Spinal cord (tissue), 10 donors: ENCODE results near the gene GPC6. TPM values are rescaled to one million over a fixed set of nuclear protein-coding genes. Genes with fewer than 3 reads are reported as not detected.

Experiments used
- DNase-seq, 6 donors: peaks; one replicate each; pipeline versions ENCODE4 v3.0.0 to v3.0.0-alpha.2; 2013 to 2015; ENCODE audit warnings: low spot score in 6 of 6, low read depth in 4 of 6
- H3K27ac ChIP-seq: one replicate; pipeline ENCODE4 v1.5.1; 2013; ENCODE audit warnings: low read depth, low read length, control low read depth
- H3K27me3 ChIP-seq: one replicate; pipeline ENCODE4 v1.6.1; 2013; ENCODE audit warnings: low read length; ENCODE audit not compliant: control insufficient read depth, insufficient read depth
- H3K36me3 ChIP-seq: one replicate; pipeline ENCODE4 v1.6.1; 2013; ENCODE audit warnings: low read length; ENCODE audit not compliant: control insufficient read depth, insufficient read depth
- H3K4me1 ChIP-seq: one replicate; pipeline ENCODE4 v1.6.1; 2013; ENCODE audit warnings: low read length; ENCODE audit not compliant: control insufficient read depth, insufficient read depth
- H3K4me3 ChIP-seq: one replicate; pipeline ENCODE4 v1.5.1; 2013; ENCODE audit warnings: low read depth, low read length, control low read depth
- H3K9me3 ChIP-seq: one replicate; pipeline ENCODE4 v1.6.1; 2013; ENCODE audit warnings: low read length; ENCODE audit not compliant: control insufficient read depth, insufficient read depth
- WGBS: methylation state at CpG from one replicate; pipeline ENCODE4 v1.1.5; 2013; ENCODE audit warnings: missing lambda C conversion rate; ENCODE audit not compliant: insufficient coverage; 5-methylcytosine and 5-hydroxymethylcytosine counted together
- polyA plus RNA-seq, 2 donors: library from polyadenylated mRNA; unstranded; fragments of 120-200 nt; gene quantifications; one replicate each; pipeline ENCODE4 v1.2.1, GENCODE V29; 2013; ENCODE audit not compliant: insufficient read length in 2 of 2
- total RNA-seq, 2 donors: library from RNA; depleted of rRNA in 1 of 2; stranded (reverse); fragments of 120-200 nt in 1 of 2; fragments of >200 nt in 1 of 2; gene quantifications; one replicate each; pipeline versions ENCODE4 v1.2.3 to v1.2.4, GENCODE V29; 2013 to 2014
- donor health status: healthy.

Gene GPC6
- total and polyA plus RNA-seq, 4 donors, result 19.8 to 109 (median 46.0) TPM

- H3K9me3 ChIP-seq, result no peaks in the 10 kb centered on the region
- no peaks in the 10 kb centered on the region for H3K36me3 ChIP-seq
- no peak overlapping the region for H3K4me3 ChIP-seq
- H3K4me1 ChIP-seq, result no peaks in the 10 kb centered on the region
- no peaks in the 10 kb centered on the region for H3K27me3 ChIP-seq
- no CpG with 5 or more reads among the region's 4 CpGs for WGBS
- H3K27ac ChIP-seq, result no peak overlapping the region
- DNase-seq, result no peak
Observed at GRCh38 chr13:93455861-93456260, 229.3 kb downstream of the GPC6 start.

GRCh38 chr13:93460005-93460404 lies 233.4 kb downstream of the GPC6 start:
- H3K4me3 ChIP-seq, result no peak overlapping the region
- no peaks in the 10 kb centered on the region for H3K9me3 ChIP-seq
- no peaks in the 10 kb centered on the region for H3K27me3 ChIP-seq
- H3K27ac ChIP-seq, result no peak overlapping the region
- no peak for DNase-seq
- no peaks in the 10 kb centered on the region for H3K4me1 ChIP-seq
- no peaks in the 10 kb centered on the region for H3K36me3 ChIP-seq

- Histone ChIP-seq H3K9me3 (no peaks in the 10 kb centered on the region), H3K27ac (no peak overlapping the region), H3K4me1 (no peaks in the 10 kb centered on the region), H3K4me3 (no peak overlapping the region), H3K36me3 (no peaks in the 10 kb centered on the region), H3K27me3 (no peaks in the 10 kb centered on the region)
- no CpG with 5 or more reads among the region's 3 CpGs for WGBS
- no peak for DNase-seq
Observed at GRCh38 chr13:93462151-93462550, 235.5 kb downstream of the GPC6 start.

- no peak overlapping the region for H3K27ac ChIP-seq
- no peaks in the 10 kb centered on the region for H3K9me3 ChIP-seq
- no peaks in the 10 kb centered on the region for H3K4me1 ChIP-seq
- WGBS, result 100% methylated on average over 1 of the region's 3 CpGs
- DNase-seq, result no peak
- H3K4me3 ChIP-seq, result no peak overlapping the region
- H3K27me3 ChIP-seq, result no peaks in the 10 kb centered on the region
- no peaks in the 10 kb centered on the region for H3K36me3 ChIP-seq
Observed at GRCh38 chr13:93466502-93467036, 240.0 kb downstream of the GPC6 start.

GRCh38 chr13:93467175-93467574 lies 240.6 kb downstream of the GPC6 start:
- no peak overlapping the region for H3K27ac ChIP-seq
- no peaks in the 10 kb centered on the region for H3K27me3 ChIP-seq
- 75% methylated on average over 1 of the region's 2 CpGs for WGBS
- DNase-seq, result no peak
- H3K4me1 ChIP-seq, result no peaks in the 10 kb centered on the region
- H3K4me3 ChIP-seq, result no peak overlapping the region
- H3K9me3 ChIP-seq, result no peaks in the 10 kb centered on the region
- H3K36me3 ChIP-seq, result no peaks in the 10 kb centered on the region

GRCh38 chr13:93468433-93468832 lies 241.8 kb downstream of the GPC6 start:
- no CpG with 5 or more reads among the region's 1 CpG for WGBS

GRCh38 chr13:93472296-93472695 lies 245.7 kb downstream of the GPC6 start:
- H3K4me1 ChIP-seq, result no peaks in the 10 kb centered on the region
- H3K9me3 ChIP-seq, result peaks cover 3% of the 10 kb centered on the region
- WGBS, result 80% methylated on average over 7 of the region's 7 CpGs
- no peak overlapping the region for H3K4me3 ChIP-seq
- no peak for DNase-seq
- no peaks in the 10 kb centered on the region for H3K27me3 ChIP-seq
- H3K36me3 ChIP-seq, result no peaks in the 10 kb centered on the region
- no peak overlapping the region for H3K27ac ChIP-seq

More at GRCh38 chr13:93468433-93468832, 241.8 kb downstream of the GPC6 start:
- Histone ChIP-seq H3K9me3 (peaks cover 3% of the 10 kb centered on the region), H3K27me3 (no peaks in the 10 kb centered on the region), H3K4me3 (no peak overlapping the region), H3K36me3 (no peaks in the 10 kb centered on the region), H3K27ac (no peak overlapping the region), H3K4me1 (no peaks in the 10 kb centered on the region)
- DNase-seq, result no peak

- Histone ChIP-seq H3K27ac (no peak overlapping the region), H3K4me1 (no peaks in the 10 kb centered on the region), H3K27me3 (no peaks in the 10 kb centered on the region), H3K36me3 (no peaks in the 10 kb centered on the region), H3K4me3 (no peak overlapping the region), H3K9me3 (peaks cover 3% of the 10 kb centered on the region)
- no CpG with 5 or more reads among the region's 1 CpG for WGBS
- DNase-seq, result no peak
Observed at GRCh38 chr13:93472814-93473296, 246.2 kb downstream of the GPC6 start.

- Histone ChIP-seq H3K27me3 (no peaks in the 10 kb centered on the region), H3K27ac (no peak overlapping the region), H3K4me1 (no peaks in the 10 kb centered on the region), H3K9me3 (peaks cover 3% of the 10 kb centered on the region), H3K4me3 (no peak overlapping the region), H3K36me3 (no peaks in the 10 kb centered on the region)
- 100% methylated on average over 1 of the region's 5 CpGs for WGBS
- DNase-seq, result no peak
Observed at GRCh38 chr13:93473441-93474270, 247.0 kb downstream of the GPC6 start.

- no peaks in the 10 kb centered on the region for H3K36me3 ChIP-seq
- H3K4me1 ChIP-seq, result no peaks in the 10 kb centered on the region
- peaks cover 3% of the 10 kb centered on the region for H3K9me3 ChIP-seq
- WGBS, result no CpG with 5 or more reads among the region's 8 CpGs
- no peak overlapping the region for H3K27ac ChIP-seq
- DNase-seq, result no peak
- H3K4me3 ChIP-seq, result no peak overlapping the region
- no peaks in the 10 kb centered on the region for H3K27me3 ChIP-seq
Observed at GRCh38 chr13:93476175-93476574, 249.6 kb downstream of the GPC6 start.
